Gastroesophageal sphincter (tissue), 3 donors: ENCODE data around the gene CYRIA.

ENCODE experiments used
- CTCF ChIP-seq, 4 experiments: fragments of 200-600 bp in 2 of 4; fragments of 450-650 bp in 2 of 4; sonication (generic) in 1 of 4; IDR thresholded peaks; one replicate each; pipeline ENCODE4 v1.5.1; 2017 to 2019; ENCODE audit warnings: antibody characterized with exemption in 4 of 4, mild to moderate bottlenecking in 2 of 4, moderate library complexity in 2 of 4
- POLR2A ChIP-seq, 2 donors: fragments of 450-650 bp; IDR thresholded peaks; one replicate each; pipeline ENCODE4 v1.6.1; 2017; ENCODE audit warnings: antibody characterized with exemption in 2 of 2, mild to moderate bottlenecking in 2 of 2, moderate library complexity in 1 of 2

- no peak for TF ChIP-seq CTCF (IDR thresholded peaks at IDR 0.05)
- TF ChIP-seq POLR2A (IDR thresholded peaks at IDR 0.05) = no peak
These were observed 17.9 kb upstream of the CYRIA start for GRCh38 chr2:16683576-16683975.
